Measurements from ENCODE around the gene PNPLA6. TPM values are rescaled to one million over a fixed set of nuclear protein-coding genes. Genes with fewer than 3 reads are reported as not detected.
A peak's percentile ranks its signal among the peaks of the same experiment; 100 is the strongest.

The PNPLA6 gene
- total RNA-seq, 1 experiment from 2014 or later = 121 TPM

DNA sequence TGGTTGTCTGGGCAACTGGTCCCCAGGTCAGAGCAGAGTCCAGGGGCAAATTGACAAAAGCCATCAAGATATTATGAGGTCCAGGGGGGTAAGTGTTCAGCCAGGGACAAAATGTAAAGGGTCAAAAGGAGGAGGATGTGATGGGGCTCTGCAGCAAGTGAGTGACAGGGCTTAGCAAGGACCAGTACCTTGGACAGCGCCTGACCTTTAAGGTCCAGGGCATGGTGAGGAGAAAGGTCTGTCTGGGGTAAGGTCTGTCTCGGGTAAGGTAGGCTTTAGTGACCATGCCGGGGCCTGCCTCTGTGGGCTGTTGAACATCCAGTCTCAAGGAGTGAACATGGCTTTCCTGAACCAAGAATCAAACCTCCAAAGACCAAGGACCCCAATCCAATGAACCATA, 25.9 kb upstream of the PNPLA6 start:
- Histone ChIP-seq H3K9me2 (ENCODE audit: insufficient read depth) (no peaks in the 10 kb centered on the region), H2AFZ (no peak overlapping the region), H3K36me3 (ENCODE audit: low read depth) (no peaks in the 10 kb centered on the region), H3K27ac (no peak overlapping the region), H3K4me3 (no peak overlapping the region), H3K79me2 (ENCODE audit: low read depth) (no peaks in the 10 kb centered on the region), H3K4me2 (no peak overlapping the region), H3K9me3 (ENCODE audit: insufficient read depth, low read depth) (no peaks in the 10 kb centered on the region), H4K20me1 (ENCODE audit: insufficient read depth) (no peaks in the 10 kb centered on the region), H3K27me3 (ENCODE audit: insufficient read depth, low read depth) (no peaks in the 10 kb centered on the region), H3F3A (ENCODE audit: insufficient read depth, low read depth) (peaks cover 26% of the 10 kb centered on the region), H3K4me1 (replicated peaks; ENCODE audit: insufficient read depth) (peaks cover 34% of the 10 kb centered on the region)
- POLR2A ChIA-PET (ENCODE audit: unreplicated experiment) = no interaction called here
- TF ChIP-seq EZH2 (IDR thresholded peaks at IDR 0.05; ENCODE audit: low read depth) = no peak
- TF ChIP-seq CTCF (conservative IDR thresholded peaks at IDR 0.05) = no peak
- CTCF ChIA-PET = no interaction called here
- BruUV-seq (replicated peaks) = no TSS peak
- intact Hi-C loops (cut with micrococcal nuclease; ENCODE audit: unreplicated experiment) = loop anchor here (5.0 kb wide), 1 partner anchor 112 kb away; no protein-coding TSS in a partner anchor
- no peak for DNase-seq

- Histone ChIP-seq H3K4me3 (no peak overlapping the region), H3K79me2 (ENCODE audit: low read depth) (peaks cover 9% of the 10 kb centered on the region; the same call in 1 of the 2 replicates), H4K20me1 (ENCODE audit: insufficient read depth) (no peaks in the 10 kb centered on the region), H3K4me1 (replicated peaks; ENCODE audit: insufficient read depth) (peaks cover 29% of the 10 kb centered on the region), H3K9me2 (ENCODE audit: insufficient read depth) (no peaks in the 10 kb centered on the region), H3K9me3 (ENCODE audit: insufficient read depth, low read depth) (no peaks in the 10 kb centered on the region), H2AFZ (no peak overlapping the region), H3K27me3 (ENCODE audit: insufficient read depth, low read depth) (no peaks in the 10 kb centered on the region), H3K27ac (peak overlapping the region; percentile 28), H3F3A (ENCODE audit: insufficient read depth, low read depth) (peaks cover 23% of the 10 kb centered on the region), H3K36me3 (ENCODE audit: low read depth) (no peaks in the 10 kb centered on the region), H3K4me2 (no peak overlapping the region)
- TF ChIP-seq CTCF (conservative IDR thresholded peaks at IDR 0.05) = no peak
- TF ChIP-seq EZH2 (IDR thresholded peaks at IDR 0.05; ENCODE audit: low read depth) = no peak
- ChIA-PET CTCF (interaction anchor here (0.6 kb wide), 1 partner anchor 132 kb away, joined by 8 read pairs; no protein-coding TSS in a partner anchor), POLR2A (ENCODE audit: unreplicated experiment) (no interaction called here)
- intact Hi-C loops (cut with micrococcal nuclease; ENCODE audit: unreplicated experiment) = no loop called here
- DNase-seq = peak in 1 of 2 experiments; percentile 45
- BruUV-seq (replicated peaks) = no TSS peak
These were observed 23.1 kb upstream of the PNPLA6 start for GRCh38 chr19:7512400-7512851.

DNA sequence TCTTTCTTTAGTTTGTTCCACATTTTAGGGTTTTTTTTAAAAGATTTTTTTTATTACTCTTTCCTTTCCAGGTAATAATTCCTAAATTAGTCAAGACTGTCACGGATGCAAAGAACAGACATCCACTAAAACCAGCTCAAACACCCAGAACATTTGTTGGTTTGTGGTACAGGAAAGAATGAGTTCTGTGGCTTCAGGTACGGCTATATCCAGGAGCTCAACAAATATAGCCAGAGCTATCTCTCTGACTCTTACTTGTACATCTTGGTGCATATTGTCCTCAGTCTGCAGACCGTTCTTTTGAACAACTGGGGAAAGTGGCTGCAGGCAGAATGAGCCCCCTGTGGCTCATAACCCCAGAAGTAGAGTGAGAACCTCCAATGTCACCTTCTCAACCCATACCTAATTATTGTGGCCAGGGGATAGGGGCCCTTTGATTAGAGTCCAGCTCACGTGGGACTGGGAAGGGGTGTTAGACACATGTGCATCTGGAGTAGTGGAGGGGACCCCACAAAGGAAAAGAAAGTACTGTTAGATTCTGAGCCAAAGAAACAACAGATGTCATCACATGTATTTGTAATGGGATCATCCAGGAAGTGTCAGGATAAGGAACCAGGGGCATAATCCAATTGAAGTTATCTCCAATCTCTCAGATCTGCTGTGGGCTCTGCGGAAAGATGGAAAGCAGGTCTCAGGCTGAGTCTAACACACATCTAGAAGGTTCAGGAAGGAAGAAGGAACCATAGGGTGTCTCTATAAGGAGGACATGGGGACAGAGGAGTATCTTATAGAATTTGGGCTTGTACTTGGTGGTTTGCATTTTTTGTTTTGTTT, 21.5 kb upstream of the PNPLA6 start:
- Histone ChIP-seq H4K20me1 (ENCODE audit: insufficient read depth) (no peaks in the 10 kb centered on the region), H3K4me1 (replicated peaks; ENCODE audit: insufficient read depth) (peaks cover 19% of the 10 kb centered on the region), H3K27me3 (ENCODE audit: insufficient read depth, low read depth) (no peaks in the 10 kb centered on the region), H3K4me2 (no peak overlapping the region), H3K36me3 (ENCODE audit: low read depth) (no peaks in the 10 kb centered on the region), H3K9me3 (ENCODE audit: insufficient read depth, low read depth) (no peaks in the 10 kb centered on the region), H3F3A (ENCODE audit: insufficient read depth, low read depth) (peaks cover 29% of the 10 kb centered on the region), H3K9me2 (ENCODE audit: insufficient read depth) (no peaks in the 10 kb centered on the region), H2AFZ (no peak overlapping the region), H3K27ac (no peak overlapping the region), H3K79me2 (ENCODE audit: low read depth) (peaks cover 9% of the 10 kb centered on the region; the same call in 1 of the 2 replicates), H3K4me3 (no peak overlapping the region)
- CTCF ChIA-PET = no interaction called here
- no peak for TF ChIP-seq EZH2 (IDR thresholded peaks at IDR 0.05; ENCODE audit: low read depth)
- no TSS peak for BruUV-seq (replicated peaks)
- intact Hi-C loops (cut with micrococcal nuclease; ENCODE audit: unreplicated experiment) = no loop called here
- POLR2A ChIA-PET (ENCODE audit: unreplicated experiment) = no interaction called here
- DNase-seq = no peak

Measured in PC-9 (cell line).